Ovary (tissue), 9 donors: ENCODE data around the gene CRY2. TPM values are rescaled to one million over a fixed set of nuclear protein-coding genes. Genes with fewer than 3 reads are reported as not detected.
"Not testable (repeated sequence)": the region's sequence is repeated elsewhere in the genome, so short reads cannot be mapped to it uniquely, and the experiment has no call there.

ENCODE experiments used
- DNase-seq, 5 donors: peaks; one replicate each; pipeline ENCODE4 v3.0.0-alpha.2; 2019 to 2020
- H3K27ac ChIP-seq, 2 donors: fragments of 200-600 bp; one replicate each; pipeline versions ENCODE4 v1.5.1 to v1.8.0; 2019 to 2022
- H3K27me3 ChIP-seq: fragments of 200-600 bp; one replicate; pipeline ENCODE4 v1.8.0; 2022
- H3K36me3 ChIP-seq: fragments of 200-600 bp; sonication (generic); one replicate; pipeline ENCODE4 v1.5.1; 2019
- H3K4me1 ChIP-seq: one replicate; pipeline ENCODE4 v1.8.1; 2013; ENCODE audit warnings: mild to moderate bottlenecking, moderate library complexity; ENCODE audit not compliant: insufficient read depth
- H3K4me3 ChIP-seq: fragments of 200-600 bp; sonication (generic); one replicate; pipeline ENCODE4 v1.5.1; 2017
- H3K9me3 ChIP-seq, 2 donors: fragments of 200-600 bp in 1 of 2; sonication (generic) in 1 of 2; one replicate each; pipeline versions ENCODE4 v1.5.1 to v1.8.1; 2013 to 2019; ENCODE audit warnings: mild to moderate bottlenecking in 1 of 2, moderate library complexity in 1 of 2
- EP300 ChIP-seq: sonication (generic); formaldehyde crosslinking; IDR thresholded peaks from one replicate; pipeline ENCODE4 v1.6.1; 2017; ENCODE audit warnings: antibody characterized with exemption
- POLR2A ChIP-seq: fragments of 450-650 bp; IDR thresholded peaks from one replicate; pipeline ENCODE4 v1.6.1; 2017; ENCODE audit warnings: antibody characterized with exemption, mild to moderate bottlenecking, moderate library complexity
- WGBS, 3 donors: extraction: QIAGEN DNeasy Blood & Tissue Kit in 1 of 3; methylation state at CpG; one replicate each; pipeline versions ENCODE4 v1.1.5 to v1.1.7; 2013 to 2017; 5-methylcytosine and 5-hydroxymethylcytosine counted together
- intact Hi-C, 4 donors: fragments of 100-400 bp; cut with DNase I; formaldehyde crosslinking; loops; one replicate each; pipeline versions ENCODE4 v1.11.0 to v1.15.1; 2022 to 2023
- polyA plus RNA-seq, 2 donors: library from polyadenylated mRNA; stranded (reverse); fragments of 200-250 nt in 1 of 2; fragments of 350-450 nt in 1 of 2; fragmentation: Illumina TruSeq in 1 of 2; extraction: RNeasy Lipid Tissue Mini Kit (QIAGEN cat#74804) in 1 of 2; gene quantifications; one replicate each; pipeline ENCODE4 v1.2.3, GENCODE V29; 2013 to 2014
- total RNA-seq, 7 donors: library from RNA; depleted of rRNA in 2 of 7; stranded (reverse); fragments of >200 nt in 2 of 7; fragmentation: NEBNext Ultra II Directional in 3 of 7; extraction: Animal tissue kit (Norgen Biotek cat#: 25700) in 3 of 7; gene quantifications; one replicate each; pipeline versions ENCODE4 v1.1.0 to v1.2.4, GENCODE V29; 2016 to 2023
- TF ChIP-seq, protein P1 (sequence below), 3 donors: fragments of 450-650 bp in 2 of 3; fragments of 200-600 bp in 1 of 3; IDR thresholded peaks; one replicate each; pipeline versions ENCODE4 v1.5.1 to v1.8.0; 2016 to 2022; ENCODE audit warnings: antibody characterized with exemption in 3 of 3, mild to moderate bottlenecking in 1 of 3
- donor health status: DM: no; HTN: no; CAD: no; lungs with moderate emphysema.
- donor health status: DM: no; HTN: no; CAD: no.
- donor health status: Bipolar disorder and iron deficiency.
- donor health status: DM: yes; HTN: yes; CAD: no.
- donor health status: DM: no; HTN: no; CAD: no.
- donor health status: DM: yes; HTN: yes; CAD: no.

CRY2 gene
- total and polyA plus RNA-seq, 9 donors = 37.2 to 94.2 (median 51.9) TPM

DNA sequence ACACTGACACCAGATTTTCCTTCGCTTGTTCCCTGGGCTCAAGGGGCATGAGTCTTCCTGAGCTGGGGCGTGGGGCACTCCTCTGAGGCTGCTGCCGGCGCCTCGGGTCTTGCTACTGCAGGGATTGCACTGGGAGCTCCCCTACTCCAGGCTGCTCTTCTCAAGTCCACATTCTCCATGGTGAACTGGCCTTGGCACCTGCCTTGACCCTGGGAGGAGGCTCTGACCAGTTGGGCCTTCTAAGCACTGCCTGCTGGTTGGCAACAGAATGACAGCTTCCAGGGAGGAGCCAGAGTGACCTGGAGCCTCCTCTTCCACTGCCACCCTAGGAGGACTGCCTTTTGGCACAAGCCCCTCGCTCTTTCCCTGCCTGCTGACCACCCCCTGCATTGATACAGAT, 50.3 kb downstream of the CRY2 start:
- intact Hi-C loops = no loop called here
- TF ChIP-seq, protein P1, sequence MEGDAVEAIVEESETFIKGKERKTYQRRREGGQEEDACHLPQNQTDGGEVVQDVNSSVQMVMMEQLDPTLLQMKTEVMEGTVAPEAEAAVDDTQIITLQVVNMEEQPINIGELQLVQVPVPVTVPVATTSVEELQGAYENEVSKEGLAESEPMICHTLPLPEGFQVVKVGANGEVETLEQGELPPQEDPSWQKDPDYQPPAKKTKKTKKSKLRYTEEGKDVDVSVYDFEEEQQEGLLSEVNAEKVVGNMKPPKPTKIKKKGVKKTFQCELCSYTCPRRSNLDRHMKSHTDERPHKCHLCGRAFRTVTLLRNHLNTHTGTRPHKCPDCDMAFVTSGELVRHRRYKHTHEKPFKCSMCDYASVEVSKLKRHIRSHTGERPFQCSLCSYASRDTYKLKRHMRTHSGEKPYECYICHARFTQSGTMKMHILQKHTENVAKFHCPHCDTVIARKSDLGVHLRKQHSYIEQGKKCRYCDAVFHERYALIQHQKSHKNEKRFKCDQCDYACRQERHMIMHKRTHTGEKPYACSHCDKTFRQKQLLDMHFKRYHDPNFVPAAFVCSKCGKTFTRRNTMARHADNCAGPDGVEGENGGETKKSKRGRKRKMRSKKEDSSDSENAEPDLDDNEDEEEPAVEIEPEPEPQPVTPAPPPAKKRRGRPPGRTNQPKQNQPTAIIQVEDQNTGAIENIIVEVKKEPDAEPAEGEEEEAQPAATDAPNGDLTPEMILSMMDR (IDR thresholded peaks at IDR 0.05) = no peak
- TF ChIP-seq POLR2A (no peak), EP300 (no peak)

DNA sequence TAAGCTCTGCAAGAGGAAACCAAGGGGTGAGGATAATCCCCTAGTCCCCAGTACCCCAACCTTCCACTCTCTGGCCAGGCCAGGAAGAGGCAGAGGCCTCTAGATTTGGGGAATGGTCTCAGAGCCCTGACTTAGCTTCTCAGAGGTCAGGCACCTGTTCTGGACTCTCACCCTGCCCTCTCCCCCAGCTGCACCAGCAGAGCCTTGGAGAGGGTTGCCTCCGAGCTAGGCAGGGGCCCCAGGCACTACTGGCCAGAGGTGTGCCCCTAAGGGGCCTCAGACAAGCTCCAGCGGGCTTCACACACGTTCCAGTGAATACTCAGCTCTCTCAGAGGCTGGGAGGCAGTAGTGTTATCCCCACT, 51.8 kb downstream of the CRY2 start:
- Histone ChIP-seq H3K4me3 (peak overlapping the region; percentile 38), H3K9me3 (no peaks in the 10 kb centered on the region), H3K27ac (no peak overlapping the region), H3K27me3 (no peaks in the 10 kb centered on the region), H3K4me1 (peaks cover 6% of the 10 kb centered on the region), H3K36me3 (no peaks in the 10 kb centered on the region)
- WGBS, 3 donors = 0 to 15% (median 8%) methylated on average over 1 to 3 of the region's 3 CpGs
- TF ChIP-seq POLR2A (no peak), EP300 (no peak)
- TF ChIP-seq, protein P1 (IDR thresholded peaks at IDR 0.05) = no peak
- intact Hi-C loops = no loop called here
- DNase-seq = no peak

More for the DNA sequence above, 50.3 kb downstream of the CRY2 start:
- Histone ChIP-seq H3K9me3 (no peaks in the 10 kb centered on the region), H3K27me3 (no peaks in the 10 kb centered on the region), H3K4me3 (no peak overlapping the region), H3K27ac (no peak overlapping the region), H3K36me3 (no peaks in the 10 kb centered on the region), H3K4me1 (peaks cover 6% of the 10 kb centered on the region)
- WGBS, 3 donors = 76 to 82% (median 81%) methylated on average over 6 of the region's 6 CpGs
- DNase-seq = no peak

- no peak for TF ChIP-seq EP300
- TF ChIP-seq, protein P1 (IDR thresholded peaks at IDR 0.05) = no peak
- TF ChIP-seq POLR2A = peak; percentile 56
- Histone ChIP-seq H3K27me3 (no peaks in the 10 kb centered on the region), H3K27ac (peak overlapping the region in 1 of 2 donors; percentile 64), H3K9me3 (no peaks in the 10 kb centered on the region), H3K4me1 (peaks cover 6% of the 10 kb centered on the region), H3K36me3 (no peaks in the 10 kb centered on the region), H3K4me3 (peak overlapping the region; percentile 38)
- 0 to 1% (median 0%) methylated on average over 41 to 62 of the region's 62 CpGs for WGBS, 3 donors
- intact Hi-C loops = loop anchor here in 1 of 4 donors (1.0 kb wide), 1 partner anchor 52 kb away; the partner anchor contains the start of gene CRY2
- peak; percentile 87 to 94 (median 92) for DNase-seq
These were observed 52.3 kb downstream of the CRY2 start for GRCh38 chr11:45899448-45900174.

DNA sequence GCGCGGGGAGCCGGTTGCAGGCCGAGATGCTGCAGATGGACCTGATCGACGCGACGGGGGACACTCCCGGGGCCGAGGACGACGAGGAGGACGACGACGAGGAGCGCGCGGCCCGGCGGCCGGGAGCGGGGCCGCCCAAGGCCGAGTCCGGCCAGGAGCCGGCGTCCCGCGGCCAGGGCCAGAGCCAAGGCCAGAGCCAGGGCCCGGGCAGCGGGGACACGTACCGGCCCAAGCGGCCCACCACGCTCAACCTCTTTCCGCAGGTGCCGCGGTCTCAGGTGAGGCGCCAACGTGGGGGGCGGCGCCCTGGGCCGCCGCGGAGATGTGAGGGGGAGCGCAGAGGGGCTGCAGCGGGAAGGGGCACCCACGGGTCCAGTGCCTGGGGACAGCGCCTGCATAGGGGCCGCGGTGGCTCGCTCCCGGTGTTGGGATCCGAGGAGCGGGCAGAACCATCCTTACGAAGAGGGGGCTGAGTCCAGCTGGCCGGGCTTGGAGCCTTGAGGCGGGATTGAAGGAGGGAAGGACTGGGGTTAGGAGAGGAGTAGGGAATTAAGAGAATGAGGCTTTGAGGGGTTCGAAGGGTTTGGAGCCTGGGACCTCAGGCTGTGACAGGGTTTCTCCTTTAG, 53.0 kb downstream of the CRY2 start:
- H3K27me3 ChIP-seq, H3K4me1 ChIP-seq, H3K9me3 ChIP-seq, H3K36me3 ChIP-seq, DNase-seq: not testable (repeated sequence)
- Histone ChIP-seq H3K27ac (peak overlapping the region; percentile 13 to 64), H3K4me3 (peak overlapping the region; percentile 38)
- WGBS, 3 donors = 1% methylated on average over 36 to 39 of the region's 59 CpGs
- intact Hi-C loops = loop anchor here in 1 of 4 donors (1.0 kb wide), 1 partner anchor 53 kb away; the partner anchor contains the start of gene CRY2
- TF ChIP-seq POLR2A = peak; percentile 0
